GM13976 (cell line): ENCODE measurements around the gene SLC44A4.

Experiments used
- DNase-seq: peaks from one replicate; pipeline ENCODE4 v3.0.0; 2012; ENCODE audit warnings: low spot score
- CTCF ChIP-seq: IDR thresholded peaks from 2 replicates; pipeline ENCODE4 v1.5.1; 2012; ENCODE audit warnings: borderline replicate concordance, mild to moderate bottlenecking; ENCODE audit not compliant: insufficient read depth; ENCODE audit errors: extremely low read depth, missing control alignments, control extremely low read depth
- in situ Hi-C: fragments of 300-500 bp; cut with MboI; formaldehyde crosslinking; loops from one replicate; pipeline ENCODE4 v1.12.0; 2022; ENCODE audit warnings: low sequenced_read_pairs, mixed read lengths, inconsistent platforms; ENCODE audit not compliant: unreplicated experiment

The SLC44A4 gene

GRCh38 chr6:31884528-31885035, 5.8 kb upstream of the SLC44A4 start:
- DNase-seq = no peak
- in situ Hi-C loops = no loop called here
- TF ChIP-seq CTCF = no peak

- DNase-seq = no peak
- no peak for TF ChIP-seq CTCF
- in situ Hi-C loops = no loop called here
Measured at GRCh38 chr6:31883676-31884075, 4.9 kb upstream of the SLC44A4 start.

GRCh38 chr6:31882344-31882743, 3.5 kb upstream of the SLC44A4 start:
- no peak for DNase-seq
- no peak for TF ChIP-seq CTCF
- in situ Hi-C loops = no loop called here

- no peak for DNase-seq
- TF ChIP-seq CTCF = peak; percentile 1
- in situ Hi-C loops = no loop called here
Measured at GRCh38 chr6:31881136-31881859, 2.5 kb upstream of the SLC44A4 start.

GRCh38 chr6:31880616-31881015, 1.8 kb upstream of the SLC44A4 start:
- in situ Hi-C loops = no loop called here
- DNase-seq = no peak
- no peak for TF ChIP-seq CTCF

- TF ChIP-seq CTCF = no peak
- no peak for DNase-seq
- in situ Hi-C loops = no loop called here
Measured at GRCh38 chr6:31879901-31880300, 1.1 kb upstream of the SLC44A4 start.
